WERI-Rb-1 (cell line): ENCODE results near the gene INPP5J.

Experiments
- DNase-seq: peaks from one replicate; pipeline ENCODE4 v3.0.0-alpha.2; 2020
- H3K27ac ChIP-seq: fragments of 250-450 bp; sonication (Bioruptor Pico); 2 replicates; pipeline ENCODE4 v1.5.1; 2020; ENCODE audit warnings: mild to moderate bottlenecking, moderate library complexity
- H3K27me3 ChIP-seq: fragments of 250-450 bp; sonication (Bioruptor Pico); 2 replicates; pipeline ENCODE4 v1.5.1; 2021; ENCODE audit warnings: mild to moderate bottlenecking, low read depth, moderate library complexity; ENCODE audit not compliant: insufficient read depth, severe bottlenecking
- H3K36me3 ChIP-seq: fragments of 250-450 bp; sonication (Bioruptor Pico); 2 replicates; pipeline ENCODE4 v1.5.1; 2020; ENCODE audit warnings: mild to moderate bottlenecking, moderate library complexity
- H3K4me3 ChIP-seq: 2 replicates; pipeline ENCODE4 v1.5.1; 2011; ENCODE audit warnings: low read depth, mild to moderate bottlenecking, control low read depth, low read length
- H3K9me3 ChIP-seq: fragments of 250-450 bp; sonication (Bioruptor Pico); 2 replicates; pipeline ENCODE4 v1.5.1; 2021; ENCODE audit warnings: mild to moderate bottlenecking, moderate library complexity; ENCODE audit not compliant: severe bottlenecking
- CTCF ChIP-seq: IDR thresholded peaks from 2 replicates; pipeline ENCODE4 v1.5.1; 2011; ENCODE audit warnings: low read depth, mild to moderate bottlenecking, control low read depth, inconsistent platforms, low read length

Gene INPP5J

GRCh38 chr22:31126128-31126868, 3.5 kb downstream of the INPP5J start:
- peaks cover 3% of the 10 kb centered on the region for H3K36me3 ChIP-seq
- no peak for DNase-seq
- H3K27me3 ChIP-seq: no peaks in the 10 kb centered on the region
- no peaks in the 10 kb centered on the region for H3K9me3 ChIP-seq
- no peak overlapping the region for H3K27ac ChIP-seq
- TF ChIP-seq CTCF: no peak
- no peak overlapping the region for H3K4me3 ChIP-seq

GRCh38 chr22:31126869-31127175, 4.1 kb downstream of the INPP5J start:
- H3K36me3 ChIP-seq: peaks cover 3% of the 10 kb centered on the region
- DNase-seq: no peak
- H3K27me3 ChIP-seq: no peaks in the 10 kb centered on the region
- no peak overlapping the region for H3K4me3 ChIP-seq
- H3K27ac ChIP-seq: no peak overlapping the region
- H3K9me3 ChIP-seq: no peaks in the 10 kb centered on the region
- no peak for TF ChIP-seq CTCF

GRCh38 chr22:31127181-31127772, 4.5 kb downstream of the INPP5J start:
- no peak for DNase-seq
- Histone ChIP-seq H3K9me3 (no peaks in the 10 kb centered on the region), H3K27ac (no peak overlapping the region), H3K4me3 (no peak overlapping the region), H3K27me3 (no peaks in the 10 kb centered on the region), H3K36me3 (peaks cover 3% of the 10 kb centered on the region)
- no peak for TF ChIP-seq CTCF

- Histone ChIP-seq H3K27me3 (no peaks in the 10 kb centered on the region), H3K4me3 (no peak overlapping the region), H3K27ac (no peak overlapping the region), H3K9me3 (no peaks in the 10 kb centered on the region), H3K36me3 (peaks cover 3% of the 10 kb centered on the region)
- no peak for TF ChIP-seq CTCF
- no peak for DNase-seq
Measured at GRCh38 chr22:31128156-31128555, 5.4 kb downstream of the INPP5J start.

- Histone ChIP-seq H3K36me3 (peaks cover 3% of the 10 kb centered on the region), H3K9me3 (no peaks in the 10 kb centered on the region), H3K27me3 (no peaks in the 10 kb centered on the region), H3K4me3 (no peak overlapping the region), H3K27ac (no peak overlapping the region)
- no peak for DNase-seq
- TF ChIP-seq CTCF: no peak
Measured at GRCh38 chr22:31130873-31131272, 8.1 kb downstream of the INPP5J start.

GRCh38 chr22:31133911-31134310, 11.1 kb downstream of the INPP5J start:
- Histone ChIP-seq H3K4me3 (no peak overlapping the region), H3K27me3 (no peaks in the 10 kb centered on the region), H3K36me3 (no peaks in the 10 kb centered on the region; the same call in none of the 2 replicates), H3K9me3 (no peaks in the 10 kb centered on the region), H3K27ac (no peak overlapping the region)
- no peak for TF ChIP-seq CTCF
- DNase-seq: no peak
